HUES6 (cell line): Measurements from ENCODE around the gene PCGF2.

Experiments
- H3K27ac ChIP-seq: 2 replicates; pipeline ENCODE4 v1.7.0; 2013; ENCODE audit warnings: low read depth, mild to moderate bottlenecking, low read length, inconsistent platforms
- H3K27me3 ChIP-seq: 2 replicates; pipeline ENCODE4 v1.6.1; 2013; ENCODE audit warnings: low read length; ENCODE audit not compliant: control insufficient read depth, insufficient read depth
- H3K36me3 ChIP-seq: 2 replicates; pipeline ENCODE4 v1.6.1; 2013; ENCODE audit warnings: low read length; ENCODE audit not compliant: control insufficient read depth, insufficient read depth
- H3K4me1 ChIP-seq: 2 replicates; pipeline ENCODE4 v1.6.1; 2013; ENCODE audit warnings: low read length; ENCODE audit not compliant: control insufficient read depth, insufficient read depth
- H3K4me3 ChIP-seq: 2 replicates; pipeline ENCODE4 v1.5.1; 2013; ENCODE audit warnings: low read depth, low read length
- H3K9ac ChIP-seq: one replicate; pipeline ENCODE4 v1.6.1; 2013; ENCODE audit warnings: mild to moderate bottlenecking, low read length
- H3K9me3 ChIP-seq: 2 replicates; pipeline ENCODE4 v1.6.1; 2013; ENCODE audit warnings: low read depth, low read length; ENCODE audit not compliant: control insufficient read depth, insufficient read depth

Gene PCGF2

GRCh38 chr17:38697061-38697820 lies 50.9 kb downstream of the PCGF2 start:
- H3K4me3 ChIP-seq: no peak overlapping the region
- no peaks in the 10 kb centered on the region for H3K36me3 ChIP-seq
- H3K9me3 ChIP-seq: no peaks in the 10 kb centered on the region
- H3K4me1 ChIP-seq: peaks cover 10% of the 10 kb centered on the region
- H3K27ac ChIP-seq: no peak overlapping the region
- H3K9ac ChIP-seq: no peak overlapping the region
- peaks cover 51% of the 10 kb centered on the region for H3K27me3 ChIP-seq

GRCh38 chr17:38693700-38694329 lies 54.3 kb downstream of the PCGF2 start:
- Histone ChIP-seq H3K9ac (no peak overlapping the region), H3K9me3 (no peaks in the 10 kb centered on the region), H3K27me3 (peaks cover 23% of the 10 kb centered on the region), H3K4me3 (no peak overlapping the region), H3K27ac (no peak overlapping the region), H3K36me3 (no peaks in the 10 kb centered on the region), H3K4me1 (no peaks in the 10 kb centered on the region; the same call in 1 of the 2 replicates)

GRCh38 chr17:38691154-38691553 lies 57.0 kb downstream of the PCGF2 start:
- Histone ChIP-seq H3K4me1 (no peaks in the 10 kb centered on the region), H3K9me3 (no peaks in the 10 kb centered on the region), H3K27ac (no peak overlapping the region), H3K9ac (no peak overlapping the region), H3K27me3 (peaks cover 5% of the 10 kb centered on the region; the same call in 1 of the 2 replicates), H3K4me3 (no peak overlapping the region), H3K36me3 (no peaks in the 10 kb centered on the region)

GRCh38 chr17:38690386-38690785 lies 57.8 kb downstream of the PCGF2 start:
- Histone ChIP-seq H3K4me3 (no peak overlapping the region), H3K9me3 (no peaks in the 10 kb centered on the region), H3K36me3 (no peaks in the 10 kb centered on the region), H3K4me1 (no peaks in the 10 kb centered on the region), H3K27ac (no peak overlapping the region), H3K9ac (no peak overlapping the region), H3K27me3 (peaks cover 12% of the 10 kb centered on the region)

GRCh38 chr17:38687286-38687685 lies 60.9 kb downstream of the PCGF2 start:
- Histone ChIP-seq H3K9me3 (no peaks in the 10 kb centered on the region), H3K27me3 (peaks cover 10% of the 10 kb centered on the region), H3K27ac (no peak overlapping the region)

GRCh38 chr17:38685491-38685890 lies 62.6 kb downstream of the PCGF2 start:
- Histone ChIP-seq H3K4me1 (no peaks in the 10 kb centered on the region), H3K27ac (no peak overlapping the region), H3K36me3 (no peaks in the 10 kb centered on the region), H3K9me3 (no peaks in the 10 kb centered on the region), H3K27me3 (peaks cover 10% of the 10 kb centered on the region), H3K9ac (no peak overlapping the region), H3K4me3 (no peak overlapping the region)

More at GRCh38 chr17:38687286-38687685, 60.9 kb downstream of the PCGF2 start:
- H3K4me1 ChIP-seq: no peaks in the 10 kb centered on the region
- H3K36me3 ChIP-seq: no peaks in the 10 kb centered on the region
- no peak overlapping the region for H3K9ac ChIP-seq
- no peak overlapping the region for H3K4me3 ChIP-seq
